Measurements from ENCODE around the gene ESRP2. TPM values are rescaled to one million over a fixed set of nuclear protein-coding genes. Genes with fewer than 3 reads are reported as not detected.

Gene ESRP2
- total RNA-seq, 4 donors from 2014 or later: 0.42 to 2.4 (median 1.2) TPM

DNA sequence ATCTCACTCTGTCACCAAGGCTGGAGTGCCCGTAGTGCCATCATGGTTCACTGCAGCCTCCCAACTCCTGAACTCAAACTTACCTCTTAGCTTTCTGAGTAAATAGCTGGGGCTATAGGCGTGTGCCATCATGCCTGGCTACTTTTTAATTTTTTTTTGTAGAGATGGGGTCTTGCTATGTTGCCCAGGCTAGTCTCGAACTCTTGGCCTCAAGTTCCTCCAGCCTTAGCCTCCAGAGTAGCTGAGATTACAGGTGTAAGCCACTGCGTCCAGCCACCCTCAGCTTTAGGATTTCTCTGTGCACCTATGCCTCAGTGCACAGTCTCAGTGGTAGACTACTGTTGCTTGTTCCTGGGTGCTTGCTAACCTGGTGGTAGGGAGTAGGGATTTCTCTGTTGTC lies 33.9 kb upstream of the ESRP2 start:
- H3K27ac ChIP-seq: peak overlapping the region in 3 of 4 donors; percentile 7 to 64 (median 50)

DNA sequence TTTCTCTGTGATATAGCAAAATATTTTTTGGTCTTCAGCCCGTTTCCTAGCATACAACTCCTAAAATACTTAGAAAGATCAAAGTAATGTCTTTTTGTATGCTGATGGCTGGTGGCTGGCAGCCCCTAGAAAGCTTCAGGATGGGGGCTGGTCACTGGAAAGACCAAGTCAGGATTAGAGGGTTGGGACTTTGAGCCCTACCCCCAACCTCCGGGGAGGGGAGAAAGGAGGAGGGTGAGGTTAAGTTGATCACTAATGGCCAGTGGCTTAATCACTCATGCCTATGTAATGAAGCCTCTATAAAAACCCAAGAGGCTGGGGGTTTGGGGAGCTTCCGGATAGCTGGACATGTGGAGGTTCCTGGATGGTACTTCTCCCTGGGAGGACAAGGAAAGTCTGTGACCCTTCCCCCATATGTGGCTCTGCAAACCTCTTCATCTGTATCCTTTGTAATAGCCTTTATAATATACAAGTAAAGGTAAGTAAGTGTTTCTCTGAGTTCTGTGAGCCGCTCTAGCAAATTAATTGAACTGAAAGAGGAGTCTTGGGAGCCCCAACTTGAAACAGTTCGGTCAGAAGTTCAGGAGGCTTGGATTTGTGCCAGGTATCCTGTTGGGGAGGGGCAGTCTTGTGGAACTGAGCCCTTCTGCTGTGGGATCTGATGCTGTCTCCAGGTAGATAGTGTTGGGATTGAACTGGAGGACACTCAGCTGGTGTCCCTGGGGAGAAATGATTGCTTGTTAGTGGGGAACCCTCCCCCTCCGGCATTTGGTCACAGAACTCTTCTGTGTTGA lies 31.9 kb upstream of the ESRP2 start:
- Histone ChIP-seq H3K4me1 (peaks cover 0 to 47% (median 14%) of the 10 kb centered on the region in 4 donors), H3K27me3 (no peaks in the 10 kb centered on the region), H3K36me3 (no peaks in the 10 kb centered on the region), H3K27ac (peak overlapping the region in 2 of 4 donors; percentile 63 to 71), H3K9me3 (no peaks in the 10 kb centered on the region), H3K4me3 (peak overlapping the region in 1 of 4 donors; percentile 35)
- no peak for TF ChIP-seq POLR2A (IDR thresholded peaks at IDR 0.05)
- TF ChIP-seq, protein P1, sequence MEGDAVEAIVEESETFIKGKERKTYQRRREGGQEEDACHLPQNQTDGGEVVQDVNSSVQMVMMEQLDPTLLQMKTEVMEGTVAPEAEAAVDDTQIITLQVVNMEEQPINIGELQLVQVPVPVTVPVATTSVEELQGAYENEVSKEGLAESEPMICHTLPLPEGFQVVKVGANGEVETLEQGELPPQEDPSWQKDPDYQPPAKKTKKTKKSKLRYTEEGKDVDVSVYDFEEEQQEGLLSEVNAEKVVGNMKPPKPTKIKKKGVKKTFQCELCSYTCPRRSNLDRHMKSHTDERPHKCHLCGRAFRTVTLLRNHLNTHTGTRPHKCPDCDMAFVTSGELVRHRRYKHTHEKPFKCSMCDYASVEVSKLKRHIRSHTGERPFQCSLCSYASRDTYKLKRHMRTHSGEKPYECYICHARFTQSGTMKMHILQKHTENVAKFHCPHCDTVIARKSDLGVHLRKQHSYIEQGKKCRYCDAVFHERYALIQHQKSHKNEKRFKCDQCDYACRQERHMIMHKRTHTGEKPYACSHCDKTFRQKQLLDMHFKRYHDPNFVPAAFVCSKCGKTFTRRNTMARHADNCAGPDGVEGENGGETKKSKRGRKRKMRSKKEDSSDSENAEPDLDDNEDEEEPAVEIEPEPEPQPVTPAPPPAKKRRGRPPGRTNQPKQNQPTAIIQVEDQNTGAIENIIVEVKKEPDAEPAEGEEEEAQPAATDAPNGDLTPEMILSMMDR (IDR thresholded peaks at IDR 0.05): no peak
- no peak for TF ChIP-seq EP300 (IDR thresholded peaks at IDR 0.05)
- 51 to 59% methylated on average over 6 of the region's 6 CpGs for WGBS, 2 donors
- DNase-seq (ENCODE audit: low spot score in 2 of 2): no peak

More for the DNA sequence above, 33.9 kb upstream of the ESRP2 start:
- Histone ChIP-seq H3K4me3 (no peak overlapping the region), H3K27me3 (no peaks in the 10 kb centered on the region), H3K36me3 (peaks cover 0 to 12% (median 0%) of the 10 kb centered on the region in 3 donors), H3K9me3 (no peaks in the 10 kb centered on the region), H3K4me1 (peaks cover 0 to 44% (median 12%) of the 10 kb centered on the region in 4 donors)
- 91 to 94% methylated on average over 4 of the region's 4 CpGs for WGBS, 2 donors
- TF ChIP-seq, protein P1 (IDR thresholded peaks at IDR 0.05): no peak
- no peak for TF ChIP-seq POLR2A (IDR thresholded peaks at IDR 0.05)
- TF ChIP-seq EP300 (IDR thresholded peaks at IDR 0.05): no peak
- DNase-seq (ENCODE audit: low spot score in 2 of 2): no peak

DNA sequence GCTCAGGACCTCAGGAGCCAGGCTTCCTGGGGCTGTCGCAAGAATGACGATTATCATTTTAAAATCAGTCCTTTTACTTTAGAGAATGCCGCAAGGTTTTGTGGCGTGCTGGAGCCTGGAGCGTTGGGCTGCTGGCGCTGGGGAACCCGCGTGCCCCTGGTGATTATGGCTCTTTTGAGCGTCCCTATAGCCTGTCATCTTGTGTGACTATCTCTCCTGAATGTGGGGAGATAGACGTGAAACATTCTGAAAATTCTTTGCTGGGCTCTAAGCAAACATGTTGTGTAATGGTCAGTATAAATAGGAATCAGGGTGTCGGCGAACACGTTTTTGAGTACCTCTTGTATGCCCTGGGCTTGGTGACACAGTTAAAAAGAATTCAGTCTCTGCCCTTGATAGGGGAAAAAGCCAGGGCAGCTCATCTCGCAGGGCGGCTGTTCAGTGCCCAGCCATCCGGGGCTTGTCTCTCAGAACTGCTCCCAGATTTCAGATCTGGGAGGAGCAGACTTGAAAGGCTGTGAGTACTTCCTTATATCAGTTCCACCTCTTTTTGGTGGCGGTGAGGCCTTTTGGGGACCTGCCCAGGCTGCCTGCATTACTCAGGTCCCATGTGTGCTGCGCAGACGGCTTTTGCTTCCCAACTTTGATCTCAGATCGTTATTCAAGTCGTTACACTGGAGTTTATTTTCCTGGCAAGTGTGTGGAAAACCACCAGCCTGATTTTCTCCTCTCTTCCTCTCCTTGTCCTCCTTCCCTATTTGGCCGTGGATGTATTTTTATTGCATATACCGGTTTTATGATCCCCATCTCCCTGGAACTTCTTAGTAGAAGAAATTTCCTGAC lies 29.4 kb upstream of the ESRP2 start:
- whole genome bisulfite sequencing, 2 donors: 10 to 17% methylated on average over 23 of the region's 23 CpGs
- Histone ChIP-seq H3K4me1 (peaks cover 0 to 49% (median 9%) of the 10 kb centered on the region in 4 donors), H3K36me3 (peaks cover 0 to 10% (median 0%) of the 10 kb centered on the region in 3 donors), H3K4me3 (peak overlapping the region; percentile 66 to 97 (median 86)), H3K27me3 (no peaks in the 10 kb centered on the region), H3K27ac (peak overlapping the region; percentile 90 to 98 (median 94)), H3K9me3 (no peaks in the 10 kb centered on the region)
- DNase-seq (ENCODE audit: low spot score in 2 of 2): peak; percentile 57 to 73
- TF ChIP-seq EP300 (IDR thresholded peaks at IDR 0.05) (peak in 1 of 2 donors; percentile 75), POLR2A (IDR thresholded peaks at IDR 0.05) (peak; percentile 13 to 52)
- TF ChIP-seq, protein P1 (IDR thresholded peaks at IDR 0.05): no peak

DNA sequence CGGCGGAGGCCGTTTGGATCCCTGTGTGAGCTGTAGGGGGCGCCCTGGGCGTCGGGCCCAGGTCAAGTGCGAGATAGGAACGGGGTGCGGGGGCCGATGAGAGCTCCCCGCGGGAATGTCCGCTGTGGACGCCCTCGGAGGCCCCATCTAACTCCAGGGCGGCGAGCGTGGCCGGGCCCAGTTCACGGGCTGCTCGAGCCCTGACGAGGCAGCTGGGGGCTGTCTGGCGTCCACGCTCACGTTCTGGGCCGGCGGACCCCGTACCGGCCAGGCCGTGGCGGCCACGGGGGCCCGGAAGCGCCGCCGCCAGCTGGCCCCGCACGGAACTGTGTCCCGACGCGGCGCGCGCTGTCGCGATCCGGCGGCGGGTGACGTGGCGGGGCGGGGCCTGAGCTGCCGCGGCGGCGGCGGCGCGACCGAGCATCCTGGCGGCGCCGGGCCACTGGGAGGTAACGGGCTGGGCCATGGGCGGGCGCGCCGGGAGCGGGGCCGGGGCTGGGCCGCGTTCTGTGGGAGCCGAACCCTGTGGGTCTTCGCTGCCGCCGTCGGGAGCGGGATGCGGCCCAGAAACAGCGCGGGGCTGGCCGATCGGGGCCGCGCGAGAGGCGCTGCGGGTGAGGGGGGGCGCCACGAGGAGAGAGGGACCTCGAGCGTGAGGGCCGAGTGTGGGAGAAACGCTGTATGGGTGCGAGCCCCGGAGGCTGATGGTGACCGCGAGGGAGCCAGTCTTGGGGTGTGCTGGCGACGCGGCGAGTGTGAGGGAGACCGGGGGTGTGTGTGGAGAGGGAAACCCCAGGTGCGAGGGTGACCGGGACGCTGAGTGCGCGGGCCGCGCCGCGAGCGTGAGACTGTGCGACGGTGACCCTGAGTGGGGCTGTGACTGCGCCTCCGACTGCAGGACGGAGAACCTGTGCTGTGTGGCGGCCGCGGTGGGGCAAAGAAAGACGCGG lies 28.5 kb upstream of the ESRP2 start, which contains the start of gene SLC7A6:
Gene SLC7A6 (plus strand): TSS at position 399 of the 950 bp plus-strand sequence. CDS start 10,201 bp downstream, outside the sequence.
- Histone ChIP-seq H3K9me3 (no peaks in the 10 kb centered on the region), H3K27ac (peak within 1 kb of the TSS; percentile 90 to 98 (median 94)), H3K4me3 (peak within 1 kb of the TSS; percentile 66 to 97 (median 86)), H3K27me3 (no peaks in the 10 kb centered on the region), H3K4me1 (peaks cover 0 to 44% (median 9%) of the 10 kb centered on the region in 4 donors), H3K36me3 (peaks cover 0 to 19% (median 5%) of the 10 kb centered on the region in 3 donors)
- DNase-seq (ENCODE audit: low spot score in 2 of 2): peak; percentile 57 to 62
- TF ChIP-seq EP300 (IDR thresholded peaks at IDR 0.05) (no peak), POLR2A (IDR thresholded peaks at IDR 0.05) (peak; percentile 14 to 81)
- TF ChIP-seq, protein P1 (IDR thresholded peaks at IDR 0.05): peak; percentile 61 to 93 (median 76)
- WGBS, 2 donors: 1% methylated on average over 59 to 79 of the region's 123 CpGs

Measured in tibial nerve (tissue), 4 donors.